ENCODE data around the gene EFCAB9. TPM values are rescaled to one million over a fixed set of nuclear protein-coding genes. Genes with fewer than 3 reads are reported as not detected.
A peak's percentile ranks its signal among the peaks of the same experiment; 100 is the strongest.

The EFCAB9 gene
- total RNA-seq, 2 donors from 2014 or later, result not detected

DNA sequence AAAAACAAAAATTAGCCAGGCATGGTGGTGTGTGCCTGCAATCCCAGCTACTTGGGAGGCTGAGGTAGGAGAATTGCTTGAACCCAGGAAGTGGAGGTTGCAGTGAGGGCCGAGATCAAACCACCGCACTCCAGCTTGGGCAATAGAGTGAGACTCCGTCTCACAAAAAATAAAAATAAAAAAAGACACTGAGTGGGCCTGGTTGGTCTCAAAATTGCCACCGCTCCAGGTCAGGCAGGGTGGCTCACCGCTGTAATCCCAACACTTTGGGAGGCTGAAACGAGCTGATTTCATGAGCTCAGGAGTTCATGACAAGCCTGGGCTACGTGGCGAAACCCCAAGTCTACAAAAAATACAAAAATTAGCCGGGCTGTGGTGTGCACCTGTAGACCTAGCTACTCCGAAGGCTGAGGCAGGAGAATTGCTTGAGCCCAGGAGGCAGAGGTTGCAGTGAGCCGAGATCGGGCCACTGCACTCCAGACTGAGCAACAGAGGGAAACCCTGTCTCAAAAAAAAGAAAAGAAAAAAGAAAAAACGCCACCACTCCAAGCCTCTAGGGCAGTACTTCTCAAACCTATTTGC lies 7.8 kb upstream of the EFCAB9 start:
- DNase-seq, result no peak
- H3K4me1 Mint-ChIP-seq, result peaks cover 16% of the 10 kb centered on the region
- 92 to 94% methylated on average over 11 to 13 of the region's 13 CpGs for WGBS, 2 experiments (ENCODE audit: insufficient coverage in 1 of 2, insufficient read length in 1 of 2)
- peak overlapping the region; percentile 89 for H3K4me3 ChIP-seq (ENCODE audit: low read length)
- peaks cover 2% of the 10 kb centered on the region for H3K36me3 Mint-ChIP-seq (ENCODE audit: low read depth)
- no peaks in the 10 kb centered on the region for H3K9me3 ChIP-seq (ENCODE audit: control insufficient read depth, low read length)
- peak overlapping the region; percentile 79 for H3K4me3 Mint-ChIP-seq
- no peak overlapping the region for H3K27ac ChIP-seq (ENCODE audit: low read depth, low read length)
- H3K9ac ChIP-seq (ENCODE audit: extremely low read depth, low read length, poor library complexity, severe bottlenecking), result no peak overlapping the region
- TF ChIP-seq, protein P1, sequence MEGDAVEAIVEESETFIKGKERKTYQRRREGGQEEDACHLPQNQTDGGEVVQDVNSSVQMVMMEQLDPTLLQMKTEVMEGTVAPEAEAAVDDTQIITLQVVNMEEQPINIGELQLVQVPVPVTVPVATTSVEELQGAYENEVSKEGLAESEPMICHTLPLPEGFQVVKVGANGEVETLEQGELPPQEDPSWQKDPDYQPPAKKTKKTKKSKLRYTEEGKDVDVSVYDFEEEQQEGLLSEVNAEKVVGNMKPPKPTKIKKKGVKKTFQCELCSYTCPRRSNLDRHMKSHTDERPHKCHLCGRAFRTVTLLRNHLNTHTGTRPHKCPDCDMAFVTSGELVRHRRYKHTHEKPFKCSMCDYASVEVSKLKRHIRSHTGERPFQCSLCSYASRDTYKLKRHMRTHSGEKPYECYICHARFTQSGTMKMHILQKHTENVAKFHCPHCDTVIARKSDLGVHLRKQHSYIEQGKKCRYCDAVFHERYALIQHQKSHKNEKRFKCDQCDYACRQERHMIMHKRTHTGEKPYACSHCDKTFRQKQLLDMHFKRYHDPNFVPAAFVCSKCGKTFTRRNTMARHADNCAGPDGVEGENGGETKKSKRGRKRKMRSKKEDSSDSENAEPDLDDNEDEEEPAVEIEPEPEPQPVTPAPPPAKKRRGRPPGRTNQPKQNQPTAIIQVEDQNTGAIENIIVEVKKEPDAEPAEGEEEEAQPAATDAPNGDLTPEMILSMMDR (conservative IDR thresholded peaks at IDR 0.05), result no peak
- no peaks in the 10 kb centered on the region for H3K9me3 Mint-ChIP-seq
- H3K27me3 ChIP-seq (ENCODE audit: control insufficient read depth, insufficient read depth, low read length, poor library complexity, severe bottlenecking), result no peaks in the 10 kb centered on the region
- peaks cover 17% of the 10 kb centered on the region for H3K27me3 Mint-ChIP-seq (ENCODE audit: insufficient read depth)
- peaks cover 7% of the 10 kb centered on the region for H3K4me1 ChIP-seq (ENCODE audit: control insufficient read depth, insufficient read depth, low read length)
- H3K36me3 ChIP-seq (ENCODE audit: control insufficient read depth, insufficient read depth, low read length), result no peaks in the 10 kb centered on the region
- no peak overlapping the region for H3K27ac Mint-ChIP-seq

DNA sequence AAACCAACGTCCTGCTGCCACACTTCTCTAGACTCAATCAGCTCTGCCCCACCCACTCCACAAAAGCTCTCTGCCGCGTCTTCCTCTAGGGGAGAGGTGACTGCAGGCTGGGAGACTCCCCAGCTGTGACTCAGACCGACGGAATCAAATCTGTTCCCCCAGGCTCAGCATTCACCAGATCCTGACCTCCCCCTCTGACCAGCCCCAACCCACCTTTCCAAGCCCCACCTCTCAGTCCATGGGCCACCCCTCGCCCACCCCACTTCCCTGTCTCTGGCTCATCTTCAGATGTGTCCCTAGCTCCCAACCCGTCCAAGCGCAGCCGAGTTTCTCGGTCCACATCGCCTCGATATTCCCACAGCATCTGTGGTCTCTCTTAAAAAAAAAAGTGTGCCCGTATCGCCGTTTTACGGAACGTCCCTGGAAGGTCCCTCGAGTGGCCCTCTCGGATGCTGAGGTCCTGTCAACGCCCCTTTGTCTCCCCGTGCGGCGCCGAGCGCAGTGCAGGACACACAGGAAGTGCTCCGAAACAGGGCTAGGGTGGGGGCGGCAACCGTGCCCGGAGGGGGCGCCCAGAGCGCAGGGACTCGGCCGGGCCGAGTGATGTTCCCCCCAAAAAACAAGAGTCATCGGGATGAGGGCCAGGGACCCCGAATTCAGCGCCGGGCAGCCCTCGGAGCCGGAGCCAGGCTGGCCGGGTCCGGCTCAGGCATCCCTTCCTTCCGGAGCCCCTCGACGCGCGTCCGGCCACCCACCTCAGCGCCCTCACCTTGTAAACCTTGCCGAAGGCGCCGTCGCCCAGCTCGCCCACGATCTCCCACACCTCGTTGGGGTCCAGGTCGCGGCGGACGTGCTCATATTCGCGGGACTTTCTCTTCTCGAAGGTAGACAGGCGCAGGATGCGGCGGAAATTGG lies 6.6 kb upstream of the EFCAB9 start:
- Mint-ChIP-seq H3K27ac (peak overlapping the region; percentile 72), H3K9me3 (no peaks in the 10 kb centered on the region), H3K4me1 (peaks cover 16% of the 10 kb centered on the region), H3K36me3 (ENCODE audit: low read depth) (peaks cover 2% of the 10 kb centered on the region), H3K4me3 (peak overlapping the region; percentile 79), H3K27me3 (ENCODE audit: insufficient read depth) (peaks cover 17% of the 10 kb centered on the region)
- Histone ChIP-seq H3K4me3 (ENCODE audit: low read length) (peak overlapping the region; percentile 89), H3K4me1 (ENCODE audit: control insufficient read depth, insufficient read depth, low read length) (peaks cover 7% of the 10 kb centered on the region), H3K27me3 (ENCODE audit: control insufficient read depth, insufficient read depth, low read length, poor library complexity, severe bottlenecking) (no peaks in the 10 kb centered on the region), H3K27ac (ENCODE audit: low read depth, low read length) (no peak overlapping the region), H3K9me3 (ENCODE audit: control insufficient read depth, low read length) (no peaks in the 10 kb centered on the region), H3K36me3 (ENCODE audit: control insufficient read depth, insufficient read depth, low read length) (no peaks in the 10 kb centered on the region), H3K9ac (ENCODE audit: extremely low read depth, low read length, poor library complexity, severe bottlenecking) (peak overlapping the region; percentile 38)
- 1% methylated on average over 26 to 66 of the region's 66 CpGs for WGBS, 2 experiments (ENCODE audit: insufficient coverage in 1 of 2, insufficient read length in 1 of 2)
- peak; percentile 86 for DNase-seq
- TF ChIP-seq, protein P1 (conservative IDR thresholded peaks at IDR 0.05), result no peak

DNA sequence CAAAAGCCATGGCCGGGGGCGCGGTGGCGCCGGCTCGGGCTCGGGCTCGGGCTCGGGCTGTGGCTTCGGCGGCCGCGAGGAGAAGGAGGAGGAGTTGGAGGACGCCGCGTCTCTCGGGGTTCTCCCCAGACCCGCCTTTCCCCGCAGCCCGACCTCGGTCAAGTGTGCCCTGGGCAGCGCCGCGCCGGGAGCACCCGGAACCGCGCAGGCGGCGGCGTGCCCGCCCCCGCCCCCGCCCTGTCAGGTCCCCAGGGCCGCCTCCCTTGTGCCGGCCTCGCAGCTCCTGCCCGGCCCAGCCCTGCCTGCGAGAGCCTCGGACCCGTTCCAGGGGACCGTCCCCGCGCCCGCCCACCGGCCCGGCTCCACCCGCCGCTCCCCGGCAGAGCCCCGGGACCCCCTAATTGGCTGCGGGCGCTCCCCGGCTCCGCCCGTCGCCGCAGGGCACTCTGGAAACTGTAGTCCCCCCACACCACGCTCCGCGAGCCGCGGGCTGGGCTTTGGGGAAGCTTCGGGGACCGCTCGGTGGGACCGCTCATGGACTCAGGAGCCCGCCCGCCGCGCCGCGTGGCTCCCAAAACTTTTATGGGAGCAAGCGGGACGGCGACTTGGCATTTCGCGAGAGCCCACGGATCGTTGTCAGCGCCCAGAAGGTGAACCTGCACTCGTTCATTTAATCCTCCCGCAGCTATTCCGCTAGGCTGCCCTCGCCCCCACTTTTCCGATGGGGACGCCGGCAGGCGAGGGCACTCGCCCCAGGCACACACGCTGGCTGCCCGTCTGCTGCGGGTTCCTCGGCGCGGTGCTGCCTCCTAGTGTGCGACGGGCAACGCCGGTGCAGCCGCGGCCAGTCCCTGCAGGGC lies 5.7 kb upstream of the EFCAB9 start, which contains the start of gene STK10:
Gene STK10, minus strand, starts transcription at position 192 of the 860 bp plus-strand sequence. Its CDS starts 182 bp downstream, at position 10.
- Histone ChIP-seq H3K9ac (ENCODE audit: extremely low read depth, low read length, poor library complexity, severe bottlenecking) (peak within 1 kb of the TSS; percentile 38), H3K36me3 (ENCODE audit: control insufficient read depth, insufficient read depth, low read length) (no peaks in the 10 kb centered on the region), H3K27ac (ENCODE audit: low read depth, low read length) (peak within 1 kb of the TSS; percentile 63), H3K9me3 (ENCODE audit: control insufficient read depth, low read length) (no peaks in the 10 kb centered on the region), H3K27me3 (ENCODE audit: control insufficient read depth, insufficient read depth, low read length, poor library complexity, severe bottlenecking) (no peaks in the 10 kb centered on the region), H3K4me1 (ENCODE audit: control insufficient read depth, insufficient read depth, low read length) (peaks cover 7% of the 10 kb centered on the region), H3K4me3 (ENCODE audit: low read length) (peak within 1 kb of the TSS; percentile 89)
- Mint-ChIP-seq H3K36me3 (ENCODE audit: low read depth) (no peaks in the 10 kb centered on the region), H3K4me1 (peaks cover 16% of the 10 kb centered on the region), H3K4me3 (peak within 1 kb of the TSS; percentile 79), H3K9me3 (no peaks in the 10 kb centered on the region), H3K27me3 (ENCODE audit: insufficient read depth) (peaks cover 17% of the 10 kb centered on the region), H3K27ac (peak within 1 kb of the TSS; percentile 72)
- 0% methylated on average over 37 to 102 of the region's 102 CpGs for WGBS, 2 experiments (ENCODE audit: insufficient coverage in 1 of 2, insufficient read length in 1 of 2)
- TF ChIP-seq, protein P1 (conservative IDR thresholded peaks at IDR 0.05), result peak; percentile 91
- peak; percentile 95 for DNase-seq
